ENCODE data around the gene MBP. TPM values are rescaled to one million over a fixed set of nuclear protein-coding genes. Genes with fewer than 3 reads are reported as not detected.

The MBP gene
- total and polyA plus RNA-seq, 2 of the 13 experiments (the other 11 are each of a cell fraction or from before 2014, with no cell fraction given): 5.0 to 8.5 TPM

DNA sequence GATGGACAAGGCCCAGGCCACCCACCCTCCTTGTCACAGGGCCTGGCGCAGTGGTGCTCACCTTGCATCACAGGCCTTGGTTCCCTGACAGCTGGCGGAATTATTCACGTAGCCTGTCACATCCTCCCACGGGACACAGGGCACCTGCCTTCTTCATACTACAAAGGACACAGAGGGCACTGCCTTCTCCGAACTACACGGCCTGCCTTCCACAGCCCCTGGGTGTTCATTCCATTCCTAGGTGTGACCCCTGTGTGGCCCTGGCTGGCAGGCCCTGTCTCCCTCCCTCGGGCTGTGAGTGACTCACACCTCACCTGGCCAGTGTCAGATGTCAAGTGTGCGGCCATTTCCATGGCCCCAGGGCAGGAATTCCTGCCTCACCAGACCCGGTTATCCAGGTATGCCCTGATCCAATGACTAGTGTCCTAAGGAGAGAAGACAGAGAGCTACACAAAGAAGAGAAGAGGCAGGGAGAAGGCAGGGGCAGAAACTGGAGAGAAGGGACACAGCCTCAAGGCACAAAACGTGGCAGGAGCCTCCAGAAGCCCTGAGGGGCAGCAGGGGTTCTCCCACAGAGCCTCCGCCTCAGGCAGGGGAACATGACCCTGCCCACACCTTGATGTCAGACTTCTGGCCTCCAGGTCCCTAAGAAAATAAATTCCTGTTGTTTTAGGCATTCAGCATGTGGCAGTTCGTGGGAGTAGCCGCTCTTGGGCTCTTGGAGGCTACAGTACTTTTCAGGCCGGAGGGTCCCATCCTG is 43.4 kb downstream of the MBP start:
- in situ Hi-C loops (cut with HindIII; ENCODE audit: extremely low pct_ligation_motif_present, low pct_unique_long_range_greater_than_20kb) (no loop called here), intact Hi-C loops (cut with micrococcal nuclease; ENCODE audit: unreplicated experiment) (no loop called here)
- Histone ChIP-seq H3K27ac (ENCODE audit: extremely low read length, insufficient read depth, low read length) (no peak overlapping the region), H3K4me3 (replicated peaks in 1 of 3; ENCODE audit: insufficient read depth in 1 of 3, low read depth in 2 of 3, low read length in 3 of 3) (no peak overlapping the region), H3K4me2 (ENCODE audit: low read depth, low read length) (no peak overlapping the region), H3K36me3 (replicated peaks in 1 of 2; ENCODE audit: control insufficient read depth in 1 of 2, insufficient read depth in 2 of 2, low read length in 2 of 2) (no peaks in the 10 kb centered on the region), H3K27me3 (ENCODE audit: control insufficient read depth in 1 of 2, insufficient read depth in 2 of 2, low read length in 2 of 2) (no peaks in the 10 kb centered on the region), H4K20me1 (ENCODE audit: insufficient read depth, low read length) (peaks cover 11% of the 10 kb centered on the region), H3K9me3 (ENCODE audit: low read length) (no peaks in the 10 kb centered on the region), H3K79me2 (ENCODE audit: insufficient read depth, low read length) (no peaks in the 10 kb centered on the region), H3K4me1 (ENCODE audit: insufficient read depth, low read length) (peaks cover 33% of the 10 kb centered on the region), H3K9ac (ENCODE audit: insufficient read depth, low read depth, low read length) (no peak overlapping the region), H2AFZ (ENCODE audit: low read length) (no peak overlapping the region)
- BruUV-seq (replicated peaks): no TSS peak
- ATAC-seq (no peak; the same call in 2 of the 3 replicates), DNase-seq (ENCODE audit: low spot score) (no peak), FAIRE-seq (no peak)
- WGBS (ENCODE audit: low lambda C conversion rate): 83% methylated on average over 12 of the region's 14 CpGs
- TF ChIP-seq JUND (CRISPR knock-in tag; IDR thresholded peaks at IDR 0.05) (no peak), ZBTB38 (CRISPR knock-in tag; IDR thresholded peaks at IDR 0.05) (no peak), FOSL2 (CRISPR knock-in tag; IDR thresholded peaks at IDR 0.05) (peak; percentile 64)
- POLR2A ChIA-PET: no interaction called here
- CTCF ChIA-PET (ENCODE audit: low intra/inter-chr PET ratio, low total read pairs): no interaction called here

DNA sequence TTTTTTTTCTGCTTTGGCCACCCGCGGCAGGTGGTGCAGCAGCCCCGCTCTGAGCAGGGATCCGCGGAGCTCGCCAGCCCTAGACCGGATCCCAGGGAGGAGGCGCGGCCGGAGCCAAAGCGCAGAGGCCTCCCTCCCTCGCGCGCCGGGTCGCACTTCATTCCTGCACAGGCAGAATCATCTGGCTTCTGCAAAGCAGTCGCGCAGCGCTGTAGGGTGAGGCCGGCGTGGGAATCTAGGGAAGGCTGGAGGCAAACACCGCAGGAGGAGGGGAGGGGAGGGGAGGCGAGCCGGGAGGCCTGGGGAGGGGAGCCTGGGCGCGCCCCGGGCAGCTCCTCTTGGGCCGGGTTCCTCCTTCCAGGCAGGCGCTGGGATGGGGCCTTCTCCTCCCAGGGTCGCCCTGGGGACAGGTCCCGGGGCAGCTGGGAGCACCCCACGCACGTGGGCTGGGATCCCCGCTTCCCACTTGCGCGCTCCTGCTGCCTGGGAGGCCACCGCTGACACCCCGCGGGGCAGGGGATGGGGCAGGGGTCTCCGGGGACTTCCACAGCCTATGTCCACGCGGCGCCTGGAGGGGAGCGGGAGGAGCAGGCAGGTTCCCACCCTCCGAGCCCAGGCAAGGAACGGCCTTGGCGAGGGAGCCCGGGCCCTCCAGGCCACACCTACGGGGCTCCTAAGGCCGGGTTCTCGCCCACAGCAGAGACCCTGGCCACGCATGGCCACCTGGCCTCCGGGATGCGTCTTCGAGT is 45.0 kb downstream of the MBP start:
- H3K9ac ChIP-seq (ENCODE audit: insufficient read depth, low read depth, low read length): no peak overlapping the region
- FAIRE-seq (no peak), ATAC-seq (peak; percentile 94), DNase-seq (ENCODE audit: low spot score) (no peak)
- ChIA-PET CTCF (ENCODE audit: low intra/inter-chr PET ratio, low total read pairs) (no interaction called here), POLR2A (no interaction called here)
- peak overlapping the region; percentile 32 to 46 (median 42); a peak in 5 of 6 replicates for H3K4me3 ChIP-seq (replicated peaks in 1 of 3; ENCODE audit: insufficient read depth in 1 of 3, low read depth in 2 of 3, low read length in 3 of 3)
- peaks cover 11% of the 10 kb centered on the region for H4K20me1 ChIP-seq (ENCODE audit: insufficient read depth, low read length)
- H3K4me2 ChIP-seq (ENCODE audit: low read depth, low read length): peak overlapping the region; percentile 65
- peaks cover 35% of the 10 kb centered on the region for H3K4me1 ChIP-seq (ENCODE audit: insufficient read depth, low read length)
- H2AFZ ChIP-seq (ENCODE audit: low read length): no peak overlapping the region
- H3K27ac ChIP-seq (ENCODE audit: extremely low read length, insufficient read depth, low read length): no peak overlapping the region
- no peaks in the 10 kb centered on the region for H3K36me3 ChIP-seq (replicated peaks in 1 of 2; ENCODE audit: control insufficient read depth in 1 of 2, insufficient read depth in 2 of 2, low read length in 2 of 2)
- intact Hi-C loops (cut with micrococcal nuclease; ENCODE audit: unreplicated experiment): loop anchor here (2.0 kb wide), 1 partner anchor 27 kb away; no protein-coding TSS in a partner anchor
- H3K9me3 ChIP-seq (ENCODE audit: low read length): no peaks in the 10 kb centered on the region
- no peaks in the 10 kb centered on the region for H3K79me2 ChIP-seq (ENCODE audit: insufficient read depth, low read length)
- in situ Hi-C loops (cut with HindIII; ENCODE audit: extremely low pct_ligation_motif_present, low pct_unique_long_range_greater_than_20kb): no loop called here
- no TSS peak for BruUV-seq (replicated peaks)
- H3K27me3 ChIP-seq (ENCODE audit: control insufficient read depth in 1 of 2, insufficient read depth in 2 of 2, low read length in 2 of 2): no peaks in the 10 kb centered on the region
- whole genome bisulfite sequencing (ENCODE audit: low lambda C conversion rate): 0% methylated on average over 19 of the region's 55 CpGs
- TF ChIP-seq, protein P1, sequence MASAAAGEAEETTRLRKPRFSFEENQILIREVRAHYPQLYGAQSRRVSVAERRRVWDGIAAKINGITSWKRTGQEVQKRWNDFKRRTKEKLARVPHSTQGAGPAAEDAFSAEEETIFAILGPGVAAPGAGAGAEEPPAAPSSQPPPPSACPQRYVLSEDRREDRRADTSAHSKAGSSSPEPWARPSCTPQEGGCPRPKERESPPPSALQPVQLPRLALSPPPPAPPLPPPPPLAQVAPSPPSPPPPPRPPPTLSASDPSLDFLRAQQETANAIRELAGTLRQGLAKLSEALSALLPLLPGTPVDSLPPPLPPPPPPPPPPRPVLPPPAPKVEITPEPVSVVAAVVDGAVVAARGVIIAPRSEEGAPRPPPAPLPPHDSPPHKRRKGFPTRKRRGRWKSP (CRISPR knock-in tag; IDR thresholded peaks at IDR 0.05): 0 out of 2 replicates have a peak, but pooled peaks have one; percentile 20
- TF ChIP-seq, protein P2, sequence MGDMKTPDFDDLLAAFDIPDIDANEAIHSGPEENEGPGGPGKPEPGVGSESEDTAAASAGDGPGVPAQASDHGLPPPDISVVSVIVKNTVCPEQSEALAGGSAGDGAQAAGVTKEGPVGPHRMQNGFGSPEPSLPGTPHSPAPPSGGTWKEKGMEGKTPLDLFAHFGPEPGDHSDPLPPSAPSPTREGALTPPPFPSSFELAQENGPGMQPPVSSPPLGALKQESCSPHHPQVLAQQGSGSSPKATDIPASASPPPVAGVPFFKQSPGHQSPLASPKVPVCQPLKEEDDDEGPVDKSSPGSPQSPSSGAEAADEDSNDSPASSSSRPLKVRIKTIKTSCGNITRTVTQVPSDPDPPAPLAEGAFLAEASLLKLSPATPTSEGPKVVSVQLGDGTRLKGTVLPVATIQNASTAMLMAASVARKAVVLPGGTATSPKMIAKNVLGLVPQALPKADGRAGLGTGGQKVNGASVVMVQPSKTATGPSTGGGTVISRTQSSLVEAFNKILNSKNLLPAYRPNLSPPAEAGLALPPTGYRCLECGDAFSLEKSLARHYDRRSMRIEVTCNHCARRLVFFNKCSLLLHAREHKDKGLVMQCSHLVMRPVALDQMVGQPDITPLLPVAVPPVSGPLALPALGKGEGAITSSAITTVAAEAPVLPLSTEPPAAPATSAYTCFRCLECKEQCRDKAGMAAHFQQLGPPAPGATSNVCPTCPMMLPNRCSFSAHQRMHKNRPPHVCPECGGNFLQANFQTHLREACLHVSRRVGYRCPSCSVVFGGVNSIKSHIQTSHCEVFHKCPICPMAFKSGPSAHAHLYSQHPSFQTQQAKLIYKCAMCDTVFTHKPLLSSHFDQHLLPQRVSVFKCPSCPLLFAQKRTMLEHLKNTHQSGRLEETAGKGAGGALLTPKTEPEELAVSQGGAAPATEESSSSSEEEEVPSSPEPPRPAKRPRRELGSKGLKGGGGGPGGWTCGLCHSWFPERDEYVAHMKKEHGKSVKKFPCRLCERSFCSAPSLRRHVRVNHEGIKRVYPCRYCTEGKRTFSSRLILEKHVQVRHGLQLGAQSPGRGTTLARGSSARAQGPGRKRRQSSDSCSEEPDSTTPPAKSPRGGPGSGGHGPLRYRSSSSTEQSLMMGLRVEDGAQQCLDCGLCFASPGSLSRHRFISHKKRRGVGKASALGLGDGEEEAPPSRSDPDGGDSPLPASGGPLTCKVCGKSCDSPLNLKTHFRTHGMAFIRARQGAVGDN (CRISPR knock-in tag; IDR thresholded peaks at IDR 0.05): peak; percentile 57
- TF ChIP-seq RNF2 (conservative IDR thresholded peaks at IDR 0.05; ENCODE audit: low read depth): no peak
- TF ChIP-seq MED8 (CRISPR knock-in tag; IDR thresholded peaks at IDR 0.05; ENCODE audit: insufficient replicate concordance): no peak
- TF ChIP-seq, protein P3, sequence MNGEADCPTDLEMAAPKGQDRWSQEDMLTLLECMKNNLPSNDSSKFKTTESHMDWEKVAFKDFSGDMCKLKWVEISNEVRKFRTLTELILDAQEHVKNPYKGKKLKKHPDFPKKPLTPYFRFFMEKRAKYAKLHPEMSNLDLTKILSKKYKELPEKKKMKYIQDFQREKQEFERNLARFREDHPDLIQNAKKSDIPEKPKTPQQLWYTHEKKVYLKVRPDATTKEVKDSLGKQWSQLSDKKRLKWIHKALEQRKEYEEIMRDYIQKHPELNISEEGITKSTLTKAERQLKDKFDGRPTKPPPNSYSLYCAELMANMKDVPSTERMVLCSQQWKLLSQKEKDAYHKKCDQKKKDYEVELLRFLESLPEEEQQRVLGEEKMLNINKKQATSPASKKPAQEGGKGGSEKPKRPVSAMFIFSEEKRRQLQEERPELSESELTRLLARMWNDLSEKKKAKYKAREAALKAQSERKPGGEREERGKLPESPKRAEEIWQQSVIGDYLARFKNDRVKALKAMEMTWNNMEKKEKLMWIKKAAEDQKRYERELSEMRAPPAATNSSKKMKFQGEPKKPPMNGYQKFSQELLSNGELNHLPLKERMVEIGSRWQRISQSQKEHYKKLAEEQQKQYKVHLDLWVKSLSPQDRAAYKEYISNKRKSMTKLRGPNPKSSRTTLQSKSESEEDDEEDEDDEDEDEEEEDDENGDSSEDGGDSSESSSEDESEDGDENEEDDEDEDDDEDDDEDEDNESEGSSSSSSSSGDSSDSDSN (CRISPR knock-in tag; IDR thresholded peaks at IDR 0.05): peak; percentile 52; the same call in 1 of the 2 replicates

Measured in HepG2 (cell line).